NCI-H2029 (cell line): ENCODE results near the gene NYAP2.

Experiments
- DNase-seq: peaks from one replicate; lab custom pipeline; 2025; lab: John Stamatoyannopoulos, UW

NYAP2 gene

GRCh38 chr2:225428360-225428759, 28.9 kb downstream of the NYAP2 start:
- peak; percentile 73 for DNase-seq

- DNase-seq = peak; percentile 96
Measured at GRCh38 chr2:225429717-225430116, 30.2 kb downstream of the NYAP2 start.

GRCh38 chr2:225431105-225431863, 31.8 kb downstream of the NYAP2 start:
- DNase-seq = peak; percentile 11

GRCh38 chr2:225434014-225434413, 34.5 kb downstream of the NYAP2 start:
- DNase-seq = no peak

- DNase-seq = no peak
Measured at GRCh38 chr2:225437319-225437718, 37.8 kb downstream of the NYAP2 start.

GRCh38 chr2:225438248-225438647, 38.7 kb downstream of the NYAP2 start:
- DNase-seq = no peak

GRCh38 chr2:225452677-225453076, 53.2 kb downstream of the NYAP2 start:
- DNase-seq = no peak

GRCh38 chr2:225454412-225454811, 54.9 kb downstream of the NYAP2 start:
- DNase-seq = no peak

GRCh38 chr2:225456619-225457260, 57.2 kb downstream of the NYAP2 start:
- DNase-seq = no peak

GRCh38 chr2:225457482-225457881, 58.0 kb downstream of the NYAP2 start:
- no peak for DNase-seq

GRCh38 chr2:225458431-225459117, 59.1 kb downstream of the NYAP2 start:
- DNase-seq = no peak

- DNase-seq = no peak
Measured at GRCh38 chr2:225462417-225462816, 62.9 kb downstream of the NYAP2 start.

- DNase-seq = no peak
Measured at GRCh38 chr2:225462945-225463344, 63.4 kb downstream of the NYAP2 start.

GRCh38 chr2:225463449-225463848, 63.9 kb downstream of the NYAP2 start:
- DNase-seq = no peak

GRCh38 chr2:225464346-225465025, 65.0 kb downstream of the NYAP2 start:
- DNase-seq = no peak

- no peak for DNase-seq
Measured at GRCh38 chr2:225465827-225466226, 66.3 kb downstream of the NYAP2 start.

GRCh38 chr2:225466891-225467604, 67.5 kb downstream of the NYAP2 start:
- DNase-seq = no peak

- no peak for DNase-seq
Measured at GRCh38 chr2:225468131-225468530, 68.6 kb downstream of the NYAP2 start.

- no peak for DNase-seq
Measured at GRCh38 chr2:225471039-225471438, 71.5 kb downstream of the NYAP2 start.

- no peak for DNase-seq
Measured at GRCh38 chr2:225471482-225471881, 72.0 kb downstream of the NYAP2 start.

- no peak for DNase-seq
Measured at GRCh38 chr2:225472161-225472560, 72.7 kb downstream of the NYAP2 start.

GRCh38 chr2:225479386-225479785, 79.9 kb downstream of the NYAP2 start:
- DNase-seq = no peak
